ENCODE measurements around the gene FOSB. TPM values are rescaled to one million over a fixed set of nuclear protein-coding genes. Genes with fewer than 3 reads are reported as not detected.

The FOSB gene
- total and polyA plus RNA-seq, 2 donors (not counting 3 experiments of a cell fraction or from before 2014, with no cell fraction given): 2.0 to 10.7 TPM

DNA sequence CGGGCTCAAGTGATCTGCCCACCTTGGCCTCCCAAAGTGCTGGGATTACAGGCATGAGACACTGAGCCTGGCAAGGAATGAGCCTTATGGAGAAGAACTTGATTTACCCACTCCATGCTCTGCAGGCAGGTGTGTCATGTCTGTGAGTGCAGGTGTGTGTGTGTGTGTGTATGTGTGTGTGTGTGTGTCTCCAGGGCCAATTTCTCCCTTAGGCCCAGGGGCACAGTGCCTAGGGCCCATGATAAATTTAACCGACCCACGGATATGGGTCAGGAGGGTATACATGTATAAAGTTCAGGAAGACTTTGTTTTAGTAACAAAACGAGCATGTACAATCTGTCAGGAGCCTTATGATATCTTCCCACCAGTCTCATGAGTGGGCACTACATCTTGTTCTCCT, 4.6 kb upstream of the FOSB start:
- Histone ChIP-seq H3K27ac (ENCODE audit: insufficient read depth, low read depth, low read length) (no peak overlapping the region), H3K4me3 (replicated peaks in 1 of 3; ENCODE audit: insufficient read depth in 1 of 3, low read depth in 1 of 3, low read length in 3 of 3) (no peak overlapping the region), H3K27me3 (ENCODE audit: control insufficient read depth in 2 of 2, insufficient read depth in 2 of 2, low read length in 2 of 2) (no peaks in the 10 kb centered on the region), H3K36me3 (ENCODE audit: control insufficient read depth in 2 of 2, extremely low read depth in 1 of 2, insufficient read depth in 2 of 2, low read length in 2 of 2) (no peaks in the 10 kb centered on the region), H3K9me3 (replicated peaks; ENCODE audit: control insufficient read depth, insufficient read depth, low read length) (no peaks in the 10 kb centered on the region), H3K4me2 (ENCODE audit: insufficient read depth, low read length) (no peak overlapping the region), H2AFZ (ENCODE audit: low read depth, low read length) (no peak overlapping the region), H3K4me1 (ENCODE audit: control insufficient read depth, extremely low read depth, insufficient read depth, low read length) (peaks cover 9% of the 10 kb centered on the region), H4K20me1 (replicated peaks; ENCODE audit: control insufficient read depth, extremely low read depth, insufficient read depth, low read length) (no peaks in the 10 kb centered on the region), H3K79me2 (ENCODE audit: control insufficient read depth, insufficient read depth, low read length) (no peaks in the 10 kb centered on the region), H3K9me1 (replicated peaks; ENCODE audit: control insufficient read depth, extremely low read depth, insufficient read depth, low read length) (no peaks in the 10 kb centered on the region), H3K9ac (replicated peaks; ENCODE audit: extremely low read depth, insufficient read depth, low read length) (no peak overlapping the region)
- dilution Hi-C loops (cut with MboI; ENCODE audit: extremely low pct_ligation_motif_present, low sequenced_read_pairs) (no loop called here), intact Hi-C loops (cut with micrococcal nuclease) (no loop called here)
- no peak for TF ChIP-seq JUN (IDR thresholded peaks at IDR 0.05; ENCODE audit: borderline replicate concordance, insufficient read depth, insufficient read length, low read depth)
- no peak for TF ChIP-seq GATA2 (IDR thresholded peaks at IDR 0.05; ENCODE audit: insufficient read depth, insufficient read length, low read depth, low read length)
- TF ChIP-seq MYC (IDR thresholded peaks at IDR 0.05; ENCODE audit: low read depth, low read length): no peak
- TF ChIP-seq, protein P1, sequence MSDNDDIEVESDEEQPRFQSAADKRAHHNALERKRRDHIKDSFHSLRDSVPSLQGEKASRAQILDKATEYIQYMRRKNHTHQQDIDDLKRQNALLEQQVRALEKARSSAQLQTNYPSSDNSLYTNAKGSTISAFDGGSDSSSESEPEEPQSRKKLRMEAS (IDR thresholded peaks at IDR 0.05; ENCODE audit: insufficient read depth, insufficient read length): no peak
- no peak for TF ChIP-seq EZH2 (IDR thresholded peaks at IDR 0.05; ENCODE audit: borderline replicate concordance, low read depth, low read length, severe bottlenecking)
- no peak for DNase-seq (ENCODE audit: low read depth, low spot score)
- no peak for FAIRE-seq
- ChIA-PET POLR2A (no interaction called here), CTCF (interaction anchor here (1.0 to 9.5 kb wide), 2 partner anchors 23 kb away, joined by 3 to 174 read pairs; no protein-coding TSS in a partner anchor)
- no TSS peak for BruUV-seq (replicated peaks)

DNA sequence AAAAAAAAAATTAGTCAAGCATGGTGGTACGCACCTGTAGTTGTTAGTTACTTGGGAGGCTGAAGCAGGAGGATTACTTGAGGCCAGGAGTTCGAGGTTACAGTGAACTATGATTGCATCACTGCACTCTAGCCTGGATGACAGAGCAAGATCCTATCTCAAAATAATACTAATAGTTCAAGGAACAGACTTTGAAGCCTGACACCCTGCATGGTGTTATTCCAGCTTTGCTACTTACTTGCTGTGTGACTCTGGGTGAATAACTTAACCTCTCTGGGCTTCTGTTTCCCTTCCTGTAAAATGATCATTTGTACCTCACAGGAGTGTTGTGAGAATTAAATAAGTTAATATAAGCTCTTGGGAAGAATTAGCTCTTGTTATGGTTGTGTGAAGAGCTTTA, 3.5 kb upstream of the FOSB start:
- Histone ChIP-seq H3K9me3 (replicated peaks; ENCODE audit: control insufficient read depth, insufficient read depth, low read length) (no peaks in the 10 kb centered on the region), H3K9me1 (replicated peaks; ENCODE audit: control insufficient read depth, extremely low read depth, insufficient read depth, low read length) (no peaks in the 10 kb centered on the region), H3K27me3 (ENCODE audit: control insufficient read depth in 2 of 2, insufficient read depth in 2 of 2, low read length in 2 of 2) (no peaks in the 10 kb centered on the region), H3K27ac (ENCODE audit: insufficient read depth, low read depth, low read length) (no peak overlapping the region), H3K36me3 (ENCODE audit: control insufficient read depth in 2 of 2, extremely low read depth in 1 of 2, insufficient read depth in 2 of 2, low read length in 2 of 2) (no peaks in the 10 kb centered on the region), H3K79me2 (ENCODE audit: control insufficient read depth, insufficient read depth, low read length) (no peaks in the 10 kb centered on the region), H3K4me1 (ENCODE audit: control insufficient read depth, extremely low read depth, insufficient read depth, low read length) (peaks cover 14% of the 10 kb centered on the region), H3K4me3 (replicated peaks in 1 of 3; ENCODE audit: insufficient read depth in 1 of 3, low read depth in 1 of 3, low read length in 3 of 3) (no peak overlapping the region), H4K20me1 (replicated peaks; ENCODE audit: control insufficient read depth, extremely low read depth, insufficient read depth, low read length) (no peaks in the 10 kb centered on the region), H3K4me2 (ENCODE audit: insufficient read depth, low read length) (no peak overlapping the region), H3K9ac (replicated peaks; ENCODE audit: extremely low read depth, insufficient read depth, low read length) (no peak overlapping the region), H2AFZ (ENCODE audit: low read depth, low read length) (no peak overlapping the region)
- DNase-seq (ENCODE audit: low read depth, low spot score) (no peak), FAIRE-seq (no peak)
- dilution Hi-C loops (cut with MboI; ENCODE audit: extremely low pct_ligation_motif_present, low sequenced_read_pairs) (no loop called here), intact Hi-C loops (cut with micrococcal nuclease) (no loop called here)
- BruUV-seq (replicated peaks): no TSS peak
- CTCF ChIA-PET: interaction anchor here (9.5 kb wide), 1 partner anchor 24 kb away, joined by 174 read pairs; no protein-coding TSS in a partner anchor
- TF ChIP-seq GATA2 (IDR thresholded peaks at IDR 0.05; ENCODE audit: insufficient read depth, insufficient read length, low read depth, low read length): no peak
- no peak for TF ChIP-seq CTCF (IDR thresholded peaks at IDR 0.05; ENCODE audit: extremely low read depth in 1 of 2, insufficient read depth in 1 of 2, low read depth in 1 of 2, low read length in 2 of 2)
- TF ChIP-seq FOS (IDR thresholded peaks at IDR 0.05; ENCODE audit: borderline replicate concordance, insufficient read depth, low read length): no peak
- no peak for TF ChIP-seq JUN (IDR thresholded peaks at IDR 0.05; ENCODE audit: borderline replicate concordance, insufficient read depth, insufficient read length, low read depth)
- TF ChIP-seq, protein P1 (IDR thresholded peaks at IDR 0.05; ENCODE audit: insufficient read depth, insufficient read length): no peak
- TF ChIP-seq MYC (IDR thresholded peaks at IDR 0.05; ENCODE audit: low read depth, low read length): no peak
- TF ChIP-seq POLR2A (IDR thresholded peaks at IDR 0.05; ENCODE audit: low read depth, low read length): no peak
- TF ChIP-seq EZH2 (IDR thresholded peaks at IDR 0.05; ENCODE audit: borderline replicate concordance, low read depth, low read length, severe bottlenecking): no peak
- TF ChIP-seq POLR2AphosphoS5 (IDR thresholded peaks at IDR 0.05; ENCODE audit: insufficient read depth, low read depth, low read length): no peak
- POLR2A ChIA-PET: no interaction called here

Data from endothelial cell of umbilical vein (primary cell).